Endothelial cell (in vitro differentiated cells): ENCODE results near the gene VWA5A. TPM values are rescaled to one million over a fixed set of nuclear protein-coding genes. Genes with fewer than 3 reads are reported as not detected.

ENCODE experiments used
- DNase-seq: peaks from one replicate; pipeline ENCODE4 v3.0.0; 2021; ENCODE audit warnings: low spot score
- H3K27ac Mint-ChIP-seq: one replicate; pipeline ENCODE4 v1.8.0; 2021; ENCODE audit warnings: mixed read lengths, inconsistent platforms; ENCODE audit not compliant: unreplicated experiment
- H3K27me3 Mint-ChIP-seq: one replicate; pipeline ENCODE4 v1.8.0; 2021; ENCODE audit warnings: mild to moderate bottlenecking, moderate library complexity, mixed read lengths, inconsistent platforms; ENCODE audit not compliant: unreplicated experiment
- H3K36me3 Mint-ChIP-seq: one replicate; pipeline ENCODE4 v1.8.0; 2021; ENCODE audit warnings: mild to moderate bottlenecking, low read depth, mixed read lengths, inconsistent platforms; ENCODE audit not compliant: unreplicated experiment
- H3K4me1 Mint-ChIP-seq: one replicate; pipeline ENCODE4 v1.8.0; 2021; ENCODE audit warnings: mild to moderate bottlenecking, mixed read lengths, inconsistent platforms; ENCODE audit not compliant: unreplicated experiment
- H3K4me3 Mint-ChIP-seq: one replicate; pipeline ENCODE4 v1.8.0; 2021; ENCODE audit warnings: mild to moderate bottlenecking, mixed read lengths, inconsistent platforms; ENCODE audit not compliant: unreplicated experiment
- H3K9me3 Mint-ChIP-seq: one replicate; pipeline ENCODE4 v1.8.0; 2021; ENCODE audit warnings: mixed read lengths, inconsistent platforms; ENCODE audit not compliant: unreplicated experiment
- CTCF ChIP-seq: fragments of 200-600 bp; sonication (generic); IDR thresholded peaks from one replicate; pipeline ENCODE4 v1.5.0; 2021; ENCODE audit warnings: antibody characterized with exemption; ENCODE audit not compliant: unreplicated experiment
- total RNA-seq: library from RNA; stranded (reverse); fragmentation: NEBNext Ultra II Directional; extraction: Animal tissue kit (Norgen Biotek cat#: 25700); gene quantifications from one replicate; pipeline ENCODE4 v1.2.1, GENCODE V29; 2021; ENCODE audit not compliant: unreplicated experiment

VWA5A gene
- total RNA-seq, 1 donor from 2014 or later: 64.5 TPM

- Mint-ChIP-seq H3K9me3 (no peaks in the 10 kb centered on the region), H3K4me1 (peaks cover 9% of the 10 kb centered on the region), H3K4me3 (no peak overlapping the region), H3K36me3 (peaks cover 3% of the 10 kb centered on the region), H3K27ac (peak overlapping the region; percentile 59), H3K27me3 (peaks cover 2% of the 10 kb centered on the region)
- no peak for TF ChIP-seq CTCF
- no peak for DNase-seq
Observed at GRCh38 chr11:124172599-124172998, 57.3 kb downstream of the VWA5A start.

GRCh38 chr11:124174001-124174583 lies 58.8 kb downstream of the VWA5A start:
- peaks cover 9% of the 10 kb centered on the region for H3K4me1 Mint-ChIP-seq
- no peaks in the 10 kb centered on the region for H3K9me3 Mint-ChIP-seq
- peak overlapping the region; percentile 99 for H3K27ac Mint-ChIP-seq
- peaks cover 3% of the 10 kb centered on the region for H3K36me3 Mint-ChIP-seq
- H3K4me3 Mint-ChIP-seq: peak overlapping the region; percentile 47
- TF ChIP-seq CTCF: no peak
- peaks cover 2% of the 10 kb centered on the region for H3K27me3 Mint-ChIP-seq
- DNase-seq: peak; percentile 22

GRCh38 chr11:124176925-124177715 lies 61.9 kb downstream of the VWA5A start:
- Mint-ChIP-seq H3K4me3 (no peak overlapping the region), H3K4me1 (peaks cover 9% of the 10 kb centered on the region), H3K27me3 (no peaks in the 10 kb centered on the region), H3K27ac (no peak overlapping the region), H3K9me3 (no peaks in the 10 kb centered on the region), H3K36me3 (no peaks in the 10 kb centered on the region)
- TF ChIP-seq CTCF: no peak
- no peak for DNase-seq

GRCh38 chr11:124179310-124179709 lies 64.1 kb downstream of the VWA5A start:
- DNase-seq: no peak
- H3K4me3 Mint-ChIP-seq: no peak overlapping the region
- no peak overlapping the region for H3K27ac Mint-ChIP-seq
- no peak for TF ChIP-seq CTCF
- H3K9me3 Mint-ChIP-seq: no peaks in the 10 kb centered on the region
- peaks cover 3% of the 10 kb centered on the region for H3K4me1 Mint-ChIP-seq
- no peaks in the 10 kb centered on the region for H3K36me3 Mint-ChIP-seq
- H3K27me3 Mint-ChIP-seq: no peaks in the 10 kb centered on the region

GRCh38 chr11:124183068-124183467 lies 67.8 kb downstream of the VWA5A start, which contains the start of gene OR10D3:
Gene OR10D3 (plus strand): TSS chr11:124183345. CDS start chr11:124185270, 1,925 bp downstream.
- no peak for TF ChIP-seq CTCF
- H3K9me3 Mint-ChIP-seq: no peaks in the 10 kb centered on the region
- H3K4me1 Mint-ChIP-seq: peaks cover 6% of the 10 kb centered on the region
- DNase-seq: no peak
- H3K36me3 Mint-ChIP-seq: no peaks in the 10 kb centered on the region
- H3K4me3 Mint-ChIP-seq: no peak within 1 kb of the TSS
- no peak within 1 kb of the TSS for H3K27ac Mint-ChIP-seq
- H3K27me3 Mint-ChIP-seq: peaks cover 6% of the 10 kb centered on the region
